HG02970 (cell line): ENCODE data around the gene S1PR5.

Experiments
- ATAC-seq: cut with Tn5 transposase; IDR thresholded peaks from one replicate; pipeline ENCODE4 v1.9.1; 2021; ENCODE audit warnings: mild to moderate bottlenecking, moderate library complexity, moderate number of reproducible peaks; ENCODE audit not compliant: unreplicated experiment, low FRiP score

S1PR5 gene

DNA sequence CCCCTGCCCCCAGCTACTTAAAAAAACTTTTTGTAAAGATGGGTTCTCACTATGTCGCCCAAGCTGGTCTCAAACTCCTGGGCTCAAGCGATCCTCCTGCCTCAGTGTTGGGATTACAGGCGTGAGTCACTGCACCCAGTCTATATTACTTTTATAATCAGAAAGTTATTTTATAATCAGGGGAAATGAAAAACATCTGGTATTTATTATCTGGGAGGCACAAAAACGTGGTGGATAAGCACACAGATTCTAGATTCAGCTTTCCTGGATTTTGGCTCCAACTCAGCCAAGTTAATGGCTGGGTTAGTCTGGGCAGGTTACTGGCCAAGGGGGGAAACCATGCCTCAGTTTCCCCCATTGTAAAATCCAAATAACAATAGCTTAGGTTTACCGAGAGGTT is 38.8 kb downstream of the S1PR5 start:
- no peak for ATAC-seq

DNA sequence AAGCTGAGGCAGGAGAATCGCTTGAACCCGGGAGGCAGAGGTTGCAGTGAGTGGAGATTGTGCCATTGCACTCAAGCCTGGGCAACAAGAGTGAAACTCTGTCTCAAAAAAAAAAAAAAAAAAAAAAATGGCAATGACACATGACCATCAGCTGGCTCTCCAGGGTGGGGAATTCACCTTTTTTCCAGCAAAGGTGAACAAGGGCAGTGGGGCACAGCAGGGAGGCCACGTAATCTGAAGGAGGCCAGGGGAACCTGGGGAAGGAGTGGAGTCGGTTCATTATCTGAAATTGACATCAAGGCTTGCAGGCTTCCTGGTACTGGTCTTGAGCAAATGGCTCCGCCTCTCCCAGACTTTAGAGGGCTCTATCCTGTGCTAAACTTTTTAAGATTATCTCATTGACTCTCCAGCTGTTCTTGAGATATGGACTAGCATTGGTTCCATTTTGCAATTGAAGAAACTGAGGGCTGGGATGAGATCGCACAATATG is 42.2 kb downstream of the S1PR5 start:
- ATAC-seq = no peak

DNA sequence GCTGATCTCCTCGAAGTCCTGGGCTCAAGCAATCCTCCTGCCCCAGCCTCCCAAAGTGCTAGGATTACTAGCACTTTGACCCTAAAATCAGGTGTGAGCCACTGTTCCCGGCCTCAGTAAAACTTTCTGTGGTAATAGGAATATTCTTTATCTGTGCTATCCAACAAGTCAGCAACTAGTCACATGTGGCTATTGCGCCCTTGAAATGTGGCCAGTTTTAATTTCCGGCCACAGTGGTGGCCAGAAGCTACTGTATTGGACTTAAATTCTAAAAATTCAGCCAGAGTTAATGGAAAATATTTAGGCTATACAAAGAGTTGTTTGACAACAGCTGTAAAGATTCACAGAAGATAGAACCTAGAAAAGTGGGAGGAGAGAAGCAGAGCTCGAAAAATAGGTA is 44.1 kb downstream of the S1PR5 start:
- ATAC-seq = no peak

DNA sequence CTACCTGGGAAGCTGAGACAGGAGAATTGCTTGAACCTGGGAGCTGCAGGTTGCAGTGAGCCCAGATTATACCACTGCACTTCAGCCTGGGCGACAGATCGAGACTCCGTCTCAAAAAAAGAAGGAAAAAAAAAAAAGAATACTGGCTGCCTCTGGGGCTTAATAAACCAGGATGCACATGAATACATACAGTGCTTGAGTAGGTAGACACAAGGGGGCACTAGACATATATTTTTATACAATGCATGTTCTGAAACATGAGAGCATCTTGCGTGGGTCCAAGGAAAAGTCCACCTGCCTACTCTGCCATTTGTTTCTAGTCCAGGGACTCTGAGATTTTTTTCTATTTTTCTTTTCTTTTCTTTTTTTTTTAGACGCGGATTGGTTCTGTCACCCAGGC is 45.3 kb downstream of the S1PR5 start:
- no peak for ATAC-seq

DNA sequence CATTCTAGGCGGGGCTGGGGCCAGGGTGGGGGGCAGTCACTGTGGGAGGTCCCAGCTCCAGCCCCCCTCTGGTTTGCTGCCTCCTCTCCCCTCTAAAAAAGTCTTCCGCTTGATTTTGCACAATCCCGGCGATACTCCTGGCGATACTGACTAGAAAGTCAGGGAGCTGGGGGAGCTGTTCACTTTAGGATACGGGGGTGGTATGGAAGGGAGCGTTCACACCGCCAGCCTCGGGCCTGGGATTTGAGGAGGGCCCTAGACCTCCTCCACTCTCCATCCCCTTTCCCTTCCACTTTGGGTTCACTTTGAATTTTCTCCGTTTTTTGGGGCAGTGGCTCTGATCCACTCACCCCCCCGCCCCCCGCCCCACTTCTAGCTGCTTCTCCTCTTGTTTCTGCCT is 49.1 kb downstream of the S1PR5 start:
- ATAC-seq = no peak

DNA sequence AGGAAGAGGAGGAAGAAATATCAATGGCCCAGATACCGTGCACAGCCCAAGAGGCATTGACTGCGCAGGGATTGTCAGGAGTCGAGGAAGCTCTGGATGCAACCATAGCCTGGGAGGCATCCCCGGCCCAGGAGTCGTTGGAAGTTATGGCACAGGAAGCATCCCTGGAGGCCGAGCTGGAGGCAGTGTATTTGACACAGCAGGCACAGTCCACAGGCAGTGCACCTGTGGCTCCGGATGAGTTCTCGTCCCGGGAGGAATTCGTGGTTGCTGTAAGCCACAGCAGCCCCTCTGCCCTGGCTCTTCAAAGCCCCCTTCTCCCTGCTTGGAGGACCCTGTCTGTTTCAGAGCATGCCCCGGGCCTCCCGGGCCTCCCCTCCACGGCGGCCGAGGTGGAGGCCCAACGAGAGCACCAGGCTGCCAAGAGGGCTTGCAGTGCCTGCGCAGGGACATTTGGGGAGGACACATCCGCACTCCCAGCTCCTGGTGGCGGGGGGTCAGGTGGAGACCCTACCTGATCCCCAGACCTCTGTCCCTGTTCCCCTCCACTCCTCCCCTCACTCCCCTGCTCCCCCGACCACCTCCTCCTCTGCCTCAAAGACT is 50.0 kb downstream of the S1PR5 start:
- no peak for ATAC-seq

DNA sequence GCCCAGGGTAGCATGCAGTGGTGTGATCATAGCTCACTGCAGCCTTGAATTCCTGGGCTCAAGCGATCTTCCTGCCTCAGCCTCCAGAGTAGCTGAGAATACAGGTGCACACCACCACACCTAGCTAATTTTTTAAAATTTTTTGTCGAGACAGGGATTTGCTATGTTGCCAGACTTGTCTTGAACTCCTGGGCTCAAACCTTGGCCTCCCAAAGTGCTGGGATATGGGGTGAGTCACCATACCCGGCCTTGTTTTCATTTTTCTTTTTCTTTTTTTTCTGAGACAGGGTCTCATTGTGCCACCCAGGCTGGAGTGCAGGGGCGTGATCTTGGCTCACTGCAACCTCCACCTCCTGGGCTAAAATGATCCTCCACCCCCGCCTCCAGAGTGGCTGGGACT is 52.8 kb downstream of the S1PR5 start:
- ATAC-seq = no peak
